Vagina (tissue), 2 donors: Measurements from ENCODE around the gene UPF3A.

ENCODE experiments used
- POLR2A ChIP-seq, 2 donors: fragments of 450-650 bp; IDR thresholded peaks; one replicate each; pipeline ENCODE4 v1.6.1; 2017; ENCODE audit warnings: antibody characterized with exemption in 2 of 2, mild to moderate bottlenecking in 2 of 2, moderate library complexity in 2 of 2
- POLR2AphosphoS5 ChIP-seq, 2 donors: sonication (generic); formaldehyde crosslinking; IDR thresholded peaks; one replicate each; pipeline ENCODE4 v1.9.0; 2017; ENCODE audit warnings: antibody characterized with exemption in 2 of 2, mild to moderate bottlenecking in 2 of 2, low read depth in 1 of 2; ENCODE audit not compliant: insufficient read depth in 1 of 2
- TF ChIP-seq, protein P1 (sequence below), 3 experiments: fragments of 450-650 bp in 2 of 3; fragments of 200-600 bp in 1 of 3; sonication (generic) in 1 of 3; IDR thresholded peaks; one replicate each; pipeline ENCODE4 v1.5.1; 2017 to 2019; ENCODE audit warnings: antibody characterized with exemption in 3 of 3, mild to moderate bottlenecking in 2 of 3, moderate library complexity in 2 of 3

DNA sequence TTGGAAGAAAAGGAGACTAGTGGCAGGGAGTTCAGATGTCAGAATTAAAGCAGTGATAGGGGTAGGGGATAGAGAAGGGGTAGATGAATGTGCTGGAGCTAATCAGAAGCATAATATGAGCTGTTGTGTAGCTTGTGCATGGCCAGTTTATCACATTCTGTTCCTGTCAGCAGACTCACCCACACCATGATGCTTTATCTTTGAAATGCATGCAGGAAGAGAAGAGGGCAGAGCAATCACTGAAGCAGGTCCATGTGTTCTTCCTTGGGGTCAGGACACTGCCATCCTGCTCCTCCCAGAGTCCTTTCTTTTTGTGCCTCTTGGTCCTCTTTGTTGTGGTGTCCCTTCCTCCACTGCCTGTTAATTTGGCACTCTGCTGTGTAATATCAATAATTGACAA, 38.7 kb downstream of the UPF3A start:
- TF ChIP-seq, protein P1, sequence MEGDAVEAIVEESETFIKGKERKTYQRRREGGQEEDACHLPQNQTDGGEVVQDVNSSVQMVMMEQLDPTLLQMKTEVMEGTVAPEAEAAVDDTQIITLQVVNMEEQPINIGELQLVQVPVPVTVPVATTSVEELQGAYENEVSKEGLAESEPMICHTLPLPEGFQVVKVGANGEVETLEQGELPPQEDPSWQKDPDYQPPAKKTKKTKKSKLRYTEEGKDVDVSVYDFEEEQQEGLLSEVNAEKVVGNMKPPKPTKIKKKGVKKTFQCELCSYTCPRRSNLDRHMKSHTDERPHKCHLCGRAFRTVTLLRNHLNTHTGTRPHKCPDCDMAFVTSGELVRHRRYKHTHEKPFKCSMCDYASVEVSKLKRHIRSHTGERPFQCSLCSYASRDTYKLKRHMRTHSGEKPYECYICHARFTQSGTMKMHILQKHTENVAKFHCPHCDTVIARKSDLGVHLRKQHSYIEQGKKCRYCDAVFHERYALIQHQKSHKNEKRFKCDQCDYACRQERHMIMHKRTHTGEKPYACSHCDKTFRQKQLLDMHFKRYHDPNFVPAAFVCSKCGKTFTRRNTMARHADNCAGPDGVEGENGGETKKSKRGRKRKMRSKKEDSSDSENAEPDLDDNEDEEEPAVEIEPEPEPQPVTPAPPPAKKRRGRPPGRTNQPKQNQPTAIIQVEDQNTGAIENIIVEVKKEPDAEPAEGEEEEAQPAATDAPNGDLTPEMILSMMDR (IDR thresholded peaks at IDR 0.05), result no peak
- no peak for TF ChIP-seq POLR2A (IDR thresholded peaks at IDR 0.05)
- no peak for TF ChIP-seq POLR2AphosphoS5 (IDR thresholded peaks at IDR 0.05; ENCODE audit: insufficient read depth in 1 of 2, low read depth in 1 of 2)
